ENCODE data around the gene FOXL2.
"Not testable (repeated sequence)": the region's sequence is repeated elsewhere in the genome, so short reads cannot be mapped to it uniquely, and the experiment has no call there.

FOXL2 gene

DNA sequence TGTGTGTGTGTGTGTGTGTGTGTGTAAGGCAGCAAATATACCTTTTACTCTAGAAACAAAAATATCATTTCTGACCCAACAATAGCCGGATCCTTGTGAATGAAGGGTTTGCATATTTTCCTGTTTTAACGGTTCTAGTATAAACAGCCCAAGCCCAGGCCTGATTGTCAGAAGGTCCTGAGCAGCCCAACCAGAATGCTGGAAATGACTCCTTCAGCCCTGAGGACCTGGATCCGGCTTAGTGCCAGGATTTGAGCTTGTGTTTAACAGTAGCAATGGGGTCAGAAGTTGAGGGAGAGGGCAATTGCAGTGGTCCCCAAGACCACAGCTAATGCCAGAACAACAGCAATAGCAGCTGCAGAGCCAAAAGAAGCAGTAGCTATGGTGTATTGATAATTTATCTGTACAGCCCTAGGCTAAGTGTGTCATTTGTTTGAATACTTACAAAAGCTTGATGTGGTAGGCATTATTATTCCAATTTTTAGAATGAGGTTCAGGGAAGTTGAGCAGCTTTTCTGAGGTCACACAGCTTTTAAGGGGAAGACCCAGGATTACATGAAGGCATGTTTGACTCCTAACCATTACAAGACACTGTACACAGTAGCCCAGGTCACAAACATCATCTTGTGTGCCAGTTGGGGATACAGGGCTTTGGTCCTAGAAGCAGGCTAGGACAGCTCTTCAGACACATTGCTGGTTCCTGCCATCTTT lies 12.8 kb downstream of the FOXL2 start:
- FAIRE-seq, result no peak
- no peak for DNase-seq (ENCODE audit: insufficient read length, low spot score)

DNA sequence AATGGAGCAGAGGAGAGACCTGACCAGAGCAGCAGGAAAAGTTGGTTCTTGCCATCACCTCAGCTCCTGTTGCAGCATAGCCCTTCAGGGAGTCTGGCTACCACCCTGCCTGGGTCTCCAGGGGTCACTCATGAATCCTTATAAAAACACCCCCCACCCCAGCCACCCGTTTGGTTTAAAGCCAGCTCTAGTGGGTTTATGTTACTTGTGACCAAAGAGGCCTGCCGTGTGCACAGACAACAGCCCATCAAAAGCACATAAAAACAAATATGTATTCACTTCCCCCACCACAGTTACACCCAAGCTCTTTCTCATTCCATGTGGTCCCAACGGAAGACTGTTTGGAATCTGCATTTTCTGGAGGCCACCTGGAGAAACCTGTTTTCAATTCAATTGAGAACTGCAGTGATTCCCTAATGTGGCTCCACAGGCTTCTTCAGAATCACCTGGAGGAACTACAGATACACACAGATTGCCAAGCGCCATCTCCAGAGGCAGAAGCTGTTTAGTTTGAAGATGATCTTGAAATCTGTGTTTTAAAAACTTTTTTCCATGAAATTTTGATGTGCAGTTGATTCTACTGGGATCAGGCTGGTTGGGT lies 13.8 kb downstream of the FOXL2 start:
- FAIRE-seq, result no peak
- no peak for DNase-seq (ENCODE audit: insufficient read length, low spot score)

DNA sequence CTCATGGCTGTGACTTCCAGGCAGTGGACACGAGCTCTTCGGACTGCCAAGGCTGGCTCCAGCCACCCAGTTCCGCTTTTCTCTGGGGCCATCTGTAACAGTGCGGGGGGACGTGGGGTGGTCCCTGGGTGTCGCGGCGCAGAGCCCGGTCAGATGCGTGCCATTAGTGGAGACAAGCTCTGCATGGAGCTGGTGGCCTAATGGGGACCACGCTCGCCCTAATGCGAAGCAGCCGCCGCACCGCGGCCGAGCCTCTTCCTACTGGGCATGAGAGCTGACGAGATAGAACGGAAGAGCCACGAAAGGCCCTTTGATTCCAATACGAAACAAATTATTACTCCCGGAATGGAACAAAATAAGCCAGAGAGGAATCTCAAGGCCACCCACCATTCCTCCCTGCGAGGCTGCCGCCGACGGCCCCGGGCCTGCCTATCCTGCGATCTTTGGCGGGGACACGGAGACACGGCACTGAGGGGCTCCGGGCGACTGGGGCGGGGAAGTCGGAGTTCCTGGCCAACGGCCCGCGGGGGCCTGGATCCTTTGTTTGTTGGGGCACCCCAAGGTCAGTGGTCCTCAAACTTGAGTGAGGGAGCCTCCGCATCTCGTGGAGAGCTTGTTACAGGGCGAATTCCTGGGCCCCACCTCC lies 18.1 kb downstream of the FOXL2 start:
- FAIRE-seq, result no peak
- no peak for DNase-seq (ENCODE audit: insufficient read length, low spot score)

DNA sequence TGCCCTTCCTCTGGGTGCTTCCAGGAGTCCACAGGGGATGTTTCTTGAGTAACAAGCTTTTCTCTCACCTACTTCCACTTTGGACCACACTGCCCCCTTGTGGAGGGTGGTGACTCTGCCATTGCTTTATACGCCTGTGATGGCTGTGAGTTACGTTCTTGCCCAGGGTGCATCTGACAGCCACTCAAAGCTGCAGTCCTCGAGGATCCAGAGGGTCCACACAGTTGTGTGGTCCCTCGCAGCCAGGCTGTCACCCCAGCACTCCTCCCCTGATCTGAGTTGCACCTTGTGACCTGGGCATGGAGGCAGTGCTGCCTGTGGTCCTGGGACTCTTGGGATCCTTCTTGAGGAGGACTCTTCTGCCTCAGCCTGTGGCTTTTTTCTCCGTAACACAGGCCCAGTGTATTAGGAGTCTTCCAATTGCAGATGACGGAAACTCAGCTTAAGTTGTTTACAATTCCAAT lies 23.4 kb downstream of the FOXL2 start:
- peak; percentile 94 for FAIRE-seq
- DNase-seq (ENCODE audit: insufficient read length, low spot score), result peak; percentile 82

DNA sequence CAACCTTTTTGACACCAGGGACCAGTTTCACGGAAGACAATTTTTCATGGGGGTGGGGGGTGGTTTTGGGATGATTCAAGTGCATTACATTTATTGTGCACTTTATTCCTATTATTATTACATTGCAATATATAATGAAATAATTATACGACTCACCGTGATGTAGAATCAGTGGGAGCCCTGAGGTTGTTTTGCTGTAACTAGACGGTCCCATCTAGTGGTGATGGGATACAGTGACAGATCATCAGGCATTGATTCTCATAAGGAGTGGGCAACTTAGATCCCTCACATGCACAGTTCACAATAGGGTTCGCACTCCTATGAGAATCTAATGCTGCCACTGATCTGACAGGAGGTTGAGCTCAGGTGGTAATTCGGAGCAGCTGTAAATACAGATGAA lies 24.5 kb downstream of the FOXL2 start:
- FAIRE-seq; DNase-seq (ENCODE audit: insufficient read length, low spot score): not testable (repeated sequence)

DNA sequence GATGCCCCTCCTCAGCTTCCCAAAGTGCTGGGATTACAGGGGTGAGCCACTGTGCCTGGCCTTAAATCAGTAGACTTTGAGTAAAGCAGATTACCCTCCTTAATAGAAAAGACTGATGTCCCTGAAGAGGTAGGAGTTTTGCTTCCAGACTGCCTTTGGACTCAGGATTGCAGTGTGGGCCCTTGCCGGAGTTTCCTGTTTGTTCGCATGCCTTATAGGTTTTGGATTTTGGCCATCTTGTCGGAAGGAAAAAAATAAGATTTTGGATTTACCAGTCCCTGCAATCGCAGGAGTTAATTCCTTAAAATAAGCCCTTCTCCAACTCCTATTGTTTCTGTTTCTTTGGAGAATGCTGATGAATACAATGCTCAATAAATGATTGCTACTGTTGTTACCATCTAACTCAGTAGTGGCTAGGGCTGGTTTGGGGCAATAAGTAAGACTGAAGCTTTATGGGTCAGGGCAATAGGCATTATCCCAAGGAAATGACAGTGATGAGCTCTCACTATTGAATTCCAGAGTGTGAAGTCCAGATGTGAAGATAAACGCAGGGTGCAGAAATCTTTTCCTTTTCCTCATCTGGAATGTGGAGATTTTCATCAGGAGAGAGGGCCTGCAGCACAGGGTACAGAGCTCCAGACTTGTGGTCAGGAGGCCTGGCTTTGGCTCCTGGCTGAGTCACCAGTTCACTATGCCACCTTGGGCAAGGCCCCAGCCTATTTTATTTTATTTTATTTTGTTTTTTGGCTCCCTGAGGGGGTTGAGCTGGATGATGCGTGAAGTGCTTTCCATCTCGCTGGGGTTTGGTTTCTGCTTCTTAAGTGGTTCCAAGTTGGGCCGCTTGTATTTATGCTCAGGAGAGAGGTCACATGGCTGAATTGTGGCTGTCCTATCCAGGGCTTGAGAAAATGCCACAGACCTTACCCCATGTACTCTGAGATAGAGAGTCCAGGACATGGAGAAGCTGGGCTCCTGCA lies 25.3 kb downstream of the FOXL2 start:
- FAIRE-seq (no peak), DNase-seq (ENCODE audit: insufficient read length, low spot score) (peak; percentile 67)

DNA sequence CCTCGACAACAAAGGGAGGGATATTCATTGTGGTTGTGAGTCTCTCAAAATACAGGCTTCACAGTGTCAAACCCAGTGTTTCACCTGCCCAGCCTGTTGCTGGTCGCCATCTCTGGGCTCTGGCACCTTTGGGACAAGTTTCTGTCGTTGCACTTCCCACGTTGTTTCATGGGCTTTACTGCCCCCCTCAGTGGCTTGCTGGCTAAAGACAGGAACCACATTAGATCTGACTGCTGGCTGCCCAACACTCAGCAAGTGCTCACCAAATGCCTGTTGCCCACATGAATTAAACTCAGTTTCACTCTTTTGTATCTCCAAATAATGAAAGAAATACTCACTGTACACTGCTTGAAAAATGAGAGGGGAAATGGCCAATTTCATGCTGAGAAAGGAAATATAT lies 27.6 kb downstream of the FOXL2 start:
- DNase-seq (ENCODE audit: insufficient read length, low spot score) (no peak), FAIRE-seq (no peak)

DNA sequence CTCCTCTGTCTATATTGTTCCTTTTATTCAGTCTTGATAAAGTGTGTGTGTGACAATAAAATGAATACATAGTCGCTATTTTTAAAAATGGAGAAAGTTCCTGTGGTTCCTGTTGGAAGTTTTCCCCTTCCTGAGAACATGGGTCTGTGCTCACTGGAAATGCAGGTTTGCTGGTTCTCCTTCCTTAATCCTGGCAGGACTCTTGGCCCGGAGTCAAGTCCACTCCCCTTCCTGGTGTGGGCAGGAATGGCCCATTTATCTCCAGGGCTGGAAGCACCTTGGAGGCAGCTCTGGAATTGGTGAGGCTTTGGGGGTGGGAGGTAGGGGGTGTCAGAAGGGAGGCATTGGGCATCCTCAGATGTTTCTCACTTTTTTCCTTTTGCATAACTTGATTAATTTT lies 30.1 kb downstream of the FOXL2 start:
- FAIRE-seq, result no peak

DNA sequence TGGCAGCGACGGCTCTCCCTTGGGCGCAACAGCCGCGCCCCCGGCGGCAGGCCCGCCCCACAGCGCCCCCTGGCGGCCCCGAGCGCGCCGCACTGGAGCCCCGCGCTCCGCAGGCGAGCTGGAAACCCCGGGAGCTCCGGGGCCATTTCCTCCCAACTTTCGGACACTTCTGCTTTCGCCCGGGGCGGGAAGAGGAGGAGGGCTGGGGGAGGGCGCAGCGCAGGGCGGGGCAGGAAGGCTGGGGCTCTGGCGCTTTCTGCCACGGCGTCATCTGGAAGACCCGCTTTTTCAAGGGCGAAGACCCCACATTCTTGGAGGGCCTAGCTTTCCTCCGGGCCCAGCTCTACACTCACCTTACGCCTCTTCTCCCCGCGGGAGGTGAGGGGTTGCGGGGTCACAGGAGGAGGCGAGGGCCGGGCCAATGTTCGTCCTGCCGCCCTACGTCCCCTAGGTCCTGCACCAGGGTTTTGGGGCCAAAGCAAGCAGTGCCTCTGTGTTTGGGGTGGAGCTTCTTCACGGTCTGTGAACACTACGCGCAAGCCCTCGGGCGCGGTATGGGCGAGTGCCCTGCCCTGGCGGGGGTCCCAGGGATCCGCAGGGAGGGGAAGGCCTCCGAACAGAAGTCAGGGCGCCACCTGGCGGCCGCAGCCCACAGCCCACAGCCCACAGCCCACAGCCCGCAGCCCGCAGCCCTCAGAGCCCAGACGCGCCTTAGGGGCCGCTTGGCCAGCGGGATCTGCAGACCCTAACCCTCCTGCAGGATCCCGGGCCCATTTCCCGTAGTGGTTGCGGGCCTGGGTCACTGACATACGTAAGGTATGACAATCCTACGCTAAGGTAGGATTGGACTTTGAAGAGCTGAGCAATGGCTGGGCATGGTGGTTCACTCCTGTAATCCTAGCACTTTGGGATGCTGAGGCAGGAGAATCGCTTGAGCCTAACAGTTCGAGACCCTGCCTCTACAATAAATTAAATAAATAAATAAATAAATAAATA lies 31.1 kb downstream of the FOXL2 start:
- no peak for FAIRE-seq
- peak; percentile 87 for DNase-seq (ENCODE audit: insufficient read length, low spot score)

More for the DNA sequence above, 30.1 kb downstream of the FOXL2 start:
- DNase-seq (ENCODE audit: insufficient read length, low spot score), result no peak

DNA sequence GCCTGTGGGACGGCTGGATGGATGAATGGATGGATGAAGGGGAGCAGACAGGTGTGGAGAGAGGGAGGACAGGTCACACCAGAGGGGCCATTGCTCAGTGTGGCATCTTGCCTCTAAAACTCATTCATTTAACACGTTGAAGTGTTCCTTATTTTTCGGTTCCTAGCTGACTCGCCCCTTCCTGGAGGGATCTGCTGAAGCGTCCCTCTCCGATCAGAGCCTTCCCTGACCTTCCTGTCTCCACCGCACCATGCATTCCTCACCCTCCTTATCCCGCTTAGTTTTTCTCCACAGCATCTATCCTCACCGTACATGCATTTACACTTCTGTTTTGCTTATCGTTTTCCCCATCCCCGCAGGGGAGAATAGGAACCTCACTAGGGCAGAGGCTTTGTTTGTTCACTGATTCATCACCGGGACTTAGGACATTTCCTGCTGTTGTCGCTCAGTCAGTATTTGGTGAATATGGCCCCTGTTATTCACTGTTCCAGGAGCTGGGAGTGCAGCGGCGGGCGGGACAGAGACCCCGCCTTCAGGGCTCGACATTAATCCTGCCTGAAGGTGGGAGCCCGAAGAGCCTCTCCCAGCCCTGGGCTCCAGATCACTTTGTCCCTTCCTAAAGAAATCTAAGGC lies 32.0 kb downstream of the FOXL2 start:
- DNase-seq (ENCODE audit: insufficient read length, low spot score) (peak; percentile 45), FAIRE-seq (no peak)

DNA sequence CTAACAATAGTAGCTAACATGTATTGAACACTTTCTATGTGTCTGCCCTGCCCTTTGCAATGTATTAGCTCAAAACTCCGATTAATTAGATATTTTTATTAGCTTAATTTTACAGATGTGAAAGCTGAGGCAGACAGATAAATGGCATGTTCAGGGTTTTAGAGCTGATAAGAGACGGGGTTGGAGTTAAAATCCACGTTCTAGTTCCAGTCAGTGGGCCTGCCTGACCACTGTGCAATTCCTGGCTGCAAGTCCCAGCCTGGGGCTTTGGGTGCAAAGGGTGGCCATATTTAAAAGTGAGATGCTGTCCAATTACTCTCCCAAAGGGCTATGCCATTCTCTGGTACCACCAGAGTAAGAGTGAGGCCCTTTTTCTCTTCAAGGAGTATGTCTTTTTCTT lies 33.2 kb downstream of the FOXL2 start:
- DNase-seq (ENCODE audit: insufficient read length, low spot score), result no peak
- FAIRE-seq, result no peak

DNA sequence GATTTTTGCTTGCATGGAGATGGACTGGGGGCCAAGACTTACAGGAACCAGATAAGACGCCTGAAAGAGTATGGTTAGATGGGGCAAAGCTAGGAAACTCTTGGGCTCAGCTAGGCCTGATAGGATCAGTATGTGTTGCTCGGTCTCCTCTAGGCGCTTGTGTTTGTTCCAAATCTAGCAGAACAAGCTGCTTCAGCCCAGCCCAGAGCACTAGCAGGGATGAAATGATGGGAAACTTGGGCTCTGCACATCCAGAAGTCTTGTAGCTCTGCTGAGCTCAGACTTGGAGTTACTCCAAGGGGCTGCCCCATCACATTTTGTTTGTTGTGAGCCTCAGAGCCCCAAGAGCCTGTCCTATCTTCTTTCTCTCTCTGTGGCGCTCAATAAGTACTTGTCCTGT lies 34.7 kb downstream of the FOXL2 start:
- FAIRE-seq (no peak), DNase-seq (ENCODE audit: insufficient read length, low spot score) (no peak)

DNA sequence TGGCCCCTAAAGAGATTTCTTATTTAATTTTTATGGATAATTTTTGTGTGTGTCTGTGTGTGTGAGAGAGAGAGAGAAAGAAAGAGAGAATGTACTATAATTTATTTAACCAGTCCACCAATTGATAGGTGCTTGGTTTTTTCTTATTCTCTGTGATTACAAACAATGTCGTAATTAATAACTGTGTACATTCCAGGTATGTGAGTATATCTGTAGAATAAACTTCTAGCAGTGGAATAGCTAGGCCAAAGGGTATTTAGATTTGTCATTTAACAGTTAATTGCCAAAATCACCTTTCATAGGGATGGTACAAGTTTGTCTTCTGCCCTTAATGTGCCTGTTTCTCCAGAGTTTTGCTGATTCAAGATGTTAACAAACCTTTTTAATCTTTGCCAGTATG lies 35.3 kb downstream of the FOXL2 start:
- DNase-seq (ENCODE audit: insufficient read length, low spot score), result no peak
- no peak for FAIRE-seq

DNA sequence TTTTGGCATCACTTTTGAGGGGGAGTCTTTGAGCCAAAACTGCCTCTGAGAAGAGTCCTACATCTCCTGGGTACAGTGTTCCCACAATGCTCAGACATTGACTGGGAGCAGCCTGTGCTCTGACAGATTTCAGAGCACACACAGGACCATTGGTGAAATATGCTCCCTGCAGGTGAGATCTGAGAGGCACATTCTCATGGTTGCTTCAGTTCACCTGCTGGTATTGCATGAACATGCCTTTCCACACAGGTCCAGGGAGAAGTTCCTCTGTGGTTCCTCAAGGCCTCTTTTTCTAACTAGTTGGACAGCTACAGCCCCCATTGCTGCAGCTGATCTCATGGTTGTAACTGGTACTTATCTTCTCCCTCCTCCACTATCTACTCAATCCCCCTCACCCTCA lies 37.0 kb downstream of the FOXL2 start:
- no peak for FAIRE-seq
- DNase-seq (ENCODE audit: insufficient read length, low spot score), result no peak

DNA sequence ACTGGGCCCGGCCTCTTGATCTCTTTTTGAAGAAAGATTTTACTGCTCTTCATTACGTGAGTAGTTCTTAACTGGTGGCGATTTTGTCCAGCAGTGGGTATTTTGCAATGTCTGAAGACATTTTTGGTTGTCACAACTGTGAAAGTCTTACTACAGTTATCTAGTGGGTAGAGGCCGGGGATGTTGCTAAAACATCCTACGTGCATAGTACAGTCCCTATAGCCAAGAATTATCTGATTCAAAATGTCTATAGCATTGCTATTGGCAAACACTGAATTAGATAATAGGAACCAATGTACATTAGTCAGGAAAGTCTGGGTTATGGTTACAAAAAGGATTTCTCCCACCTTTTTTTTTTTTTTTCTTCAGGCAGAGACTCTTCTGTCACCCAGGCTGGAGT lies 38.1 kb downstream of the FOXL2 start:
- DNase-seq (ENCODE audit: insufficient read length, low spot score), result no peak
- FAIRE-seq, result no peak

DNA sequence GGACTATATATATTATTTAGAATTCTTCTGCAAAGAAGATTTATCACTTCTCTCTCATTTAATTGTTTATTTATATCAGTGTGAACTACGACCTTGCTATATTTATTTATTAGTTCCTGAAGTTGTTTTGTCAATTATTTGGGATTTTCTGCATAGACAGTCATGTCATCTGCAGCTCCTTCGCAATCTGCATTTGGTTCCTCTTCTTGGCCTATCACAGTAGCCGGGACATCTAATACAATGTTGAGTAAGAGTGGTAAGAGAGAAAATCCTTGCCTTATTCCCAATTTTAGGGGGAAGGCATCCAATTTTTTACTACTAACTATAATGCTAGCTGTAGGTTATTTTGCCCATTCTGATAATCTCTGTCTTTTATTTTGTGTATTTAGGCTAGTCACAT lies 39.4 kb downstream of the FOXL2 start:
- no peak for FAIRE-seq
- DNase-seq (ENCODE audit: insufficient read length, low spot score), result no peak

DNA sequence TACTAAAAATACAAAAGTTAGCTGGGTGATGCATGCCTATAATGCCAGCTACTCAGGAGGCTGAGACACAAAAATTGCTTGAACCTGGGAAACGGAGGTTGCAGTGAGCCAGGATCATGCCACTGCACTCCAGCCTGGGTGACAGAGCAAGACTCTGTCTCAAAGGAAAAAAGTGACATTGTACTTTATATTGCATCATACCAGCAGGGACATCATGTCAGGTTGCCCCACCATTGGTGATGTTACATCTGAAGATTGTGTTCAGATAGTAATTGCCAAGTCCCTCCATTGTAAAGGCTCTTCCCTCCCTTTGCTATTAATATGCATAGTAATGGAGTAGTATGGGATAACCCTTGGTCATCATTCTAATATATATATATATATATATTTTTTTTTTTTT lies 44.8 kb downstream of the FOXL2 start:
- DNase-seq (ENCODE audit: insufficient read length, low spot score) (no peak), FAIRE-seq (no peak)

DNA sequence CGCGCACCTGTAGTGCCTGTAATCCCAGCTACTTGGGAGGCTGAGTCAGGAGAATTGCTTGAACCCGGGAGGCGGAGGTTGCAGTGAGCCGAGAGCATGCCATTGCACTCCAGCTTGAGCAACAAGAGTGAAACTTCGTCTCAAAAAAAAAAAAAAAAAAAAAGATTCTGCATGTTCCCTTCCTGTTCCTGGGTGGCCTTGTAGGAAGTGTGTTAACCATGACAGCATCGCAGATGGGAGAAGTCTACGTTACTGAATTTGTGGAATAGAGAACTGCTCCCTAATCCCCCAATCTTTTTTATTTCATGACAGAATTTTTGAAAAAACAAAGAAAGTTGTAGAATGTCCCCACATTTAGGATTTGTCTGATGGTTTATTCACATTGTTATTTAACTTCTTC lies 45.4 kb downstream of the FOXL2 start:
- FAIRE-seq (no peak), DNase-seq (ENCODE audit: insufficient read length, low spot score) (no peak)

DNA sequence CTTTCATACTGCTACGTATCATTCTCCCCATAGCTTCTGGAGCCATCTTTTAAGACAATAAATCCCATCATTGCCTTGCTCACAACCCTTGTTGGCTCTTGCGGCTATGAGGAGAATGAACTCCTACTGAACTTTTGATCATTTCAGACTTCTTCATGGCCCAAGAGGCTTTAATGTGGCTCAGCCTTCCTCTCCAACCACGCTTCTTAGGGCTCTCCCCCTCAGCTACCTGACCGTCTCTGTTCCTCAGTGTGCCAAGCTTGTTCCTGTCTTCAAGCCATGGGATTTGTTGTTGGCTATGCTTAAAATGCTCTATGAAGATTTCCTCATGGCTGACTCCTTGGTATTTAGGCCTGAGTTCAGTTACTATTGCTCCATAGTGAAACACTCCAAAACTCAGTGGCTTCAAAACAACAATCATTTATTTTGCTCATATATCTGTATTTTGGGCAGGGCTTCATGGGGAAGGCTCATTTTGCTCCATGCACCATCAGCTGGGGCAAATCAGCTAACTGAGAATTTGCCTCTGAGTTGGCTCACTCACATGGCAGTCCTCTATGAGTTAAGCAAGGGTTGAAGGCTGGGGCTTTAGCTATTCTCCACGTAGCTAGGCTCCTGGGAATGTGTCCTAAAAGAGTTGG lies 47.5 kb downstream of the FOXL2 start:
- DNase-seq (ENCODE audit: insufficient read length, low spot score) (no peak), FAIRE-seq (no peak)

Data from HTR-8/SVneo (cell line).